NCI-H146 (cell line): ENCODE data around the gene ACOT11.

ENCODE experiments used
- DNase-seq: peaks from one replicate; lab custom pipeline; 2025; lab: John Stamatoyannopoulos, UW

ACOT11 gene

DNA sequence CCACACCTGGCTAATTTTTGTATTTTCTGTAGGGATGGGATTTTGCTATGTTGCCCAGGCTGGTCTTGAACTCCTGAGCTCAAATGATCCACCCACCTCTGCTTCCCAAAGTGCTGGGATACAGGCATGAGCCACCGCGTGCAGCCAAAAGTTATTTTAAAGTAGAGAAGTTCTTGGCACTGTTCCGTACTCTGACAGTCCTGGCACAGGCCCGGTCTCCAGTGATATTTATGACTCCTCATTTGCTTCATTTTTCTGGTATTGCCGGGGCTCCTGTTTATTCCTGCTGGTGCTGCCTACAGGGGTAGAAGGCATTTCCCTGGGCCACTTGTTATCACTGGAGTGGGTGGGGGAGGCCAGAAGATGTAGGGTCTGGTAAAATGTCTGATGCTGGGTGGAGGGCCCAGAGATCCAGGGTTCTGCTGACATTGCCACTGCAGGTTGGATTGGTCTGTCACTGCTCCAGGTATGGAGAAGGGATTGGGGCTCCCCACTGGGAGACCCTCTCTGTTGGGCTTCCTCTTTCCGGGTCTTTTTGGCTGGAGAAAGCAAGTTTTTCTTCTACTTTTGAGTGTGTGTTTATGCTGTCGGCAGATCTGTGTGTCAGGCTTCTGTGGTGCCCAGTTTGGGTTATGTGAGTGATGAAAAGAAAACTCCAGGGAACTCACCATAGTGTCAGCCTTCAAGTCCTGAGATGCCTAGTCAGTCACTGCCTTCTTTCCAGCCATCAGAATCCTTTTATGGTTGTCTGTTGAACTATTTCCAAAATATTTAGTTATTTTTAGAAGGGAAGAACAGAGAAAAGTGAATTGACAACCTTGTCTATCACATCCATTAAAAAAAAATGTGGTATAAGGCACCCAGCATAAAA, 98.0 kb downstream of the ACOT11 start:
- DNase-seq = no peak

DNA sequence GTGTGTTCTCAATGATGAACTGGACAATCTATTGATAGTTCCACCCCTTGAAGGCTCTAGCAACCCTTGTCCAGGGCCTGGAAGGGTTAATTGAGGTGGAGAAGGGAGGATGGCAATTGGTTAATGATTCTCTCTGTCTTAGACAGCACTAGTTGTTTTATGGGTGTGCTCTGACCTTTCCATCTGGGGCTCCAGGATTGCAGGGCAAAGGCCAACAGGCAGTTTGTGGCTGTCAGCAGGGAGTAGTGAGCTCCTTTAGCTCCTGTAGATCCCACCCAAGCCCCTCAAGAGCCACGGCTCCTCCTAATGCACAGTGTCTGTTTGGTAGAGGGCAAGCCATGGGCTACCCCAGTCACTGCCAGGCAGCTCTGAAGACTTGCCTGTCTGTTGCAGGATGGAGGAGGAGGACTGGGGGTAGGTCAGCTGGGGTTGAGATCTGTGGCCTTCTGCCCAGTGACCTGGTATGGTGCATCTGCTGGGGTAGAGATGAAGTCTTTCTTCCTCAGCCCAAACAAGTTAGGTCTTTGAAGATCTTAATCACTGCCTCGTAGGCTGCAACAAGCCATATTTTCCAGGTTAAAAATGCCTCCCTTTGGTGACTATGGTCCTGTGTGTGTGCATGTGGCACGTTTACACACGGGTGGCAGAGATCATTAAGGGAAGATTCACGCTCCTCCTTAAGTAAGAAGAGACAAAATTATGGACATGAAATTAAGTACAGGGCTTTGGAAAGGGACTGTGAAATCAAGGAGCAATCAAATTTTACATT, 101.3 kb downstream of the ACOT11 start:
- DNase-seq = no peak

DNA sequence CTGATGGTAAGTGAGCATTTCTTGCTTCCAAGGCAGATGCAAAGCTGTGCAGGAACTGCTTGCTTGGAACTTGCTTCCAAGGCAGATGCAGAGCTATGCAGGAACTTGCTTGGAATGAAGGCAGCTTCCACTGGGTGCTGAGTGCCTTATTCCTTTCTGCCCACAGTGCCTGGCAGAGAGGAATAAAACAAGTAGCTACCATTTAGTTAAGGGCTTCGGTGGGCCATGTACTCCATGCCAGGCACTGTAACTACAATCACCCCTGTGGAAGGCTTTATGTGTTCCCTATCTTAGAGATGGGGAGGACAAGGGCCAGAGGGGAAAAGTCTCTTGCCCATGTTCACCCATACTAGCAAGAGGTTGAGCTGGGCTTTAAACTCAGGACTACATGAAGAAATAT, 101.9 kb downstream of the ACOT11 start:
- DNase-seq = no peak

DNA sequence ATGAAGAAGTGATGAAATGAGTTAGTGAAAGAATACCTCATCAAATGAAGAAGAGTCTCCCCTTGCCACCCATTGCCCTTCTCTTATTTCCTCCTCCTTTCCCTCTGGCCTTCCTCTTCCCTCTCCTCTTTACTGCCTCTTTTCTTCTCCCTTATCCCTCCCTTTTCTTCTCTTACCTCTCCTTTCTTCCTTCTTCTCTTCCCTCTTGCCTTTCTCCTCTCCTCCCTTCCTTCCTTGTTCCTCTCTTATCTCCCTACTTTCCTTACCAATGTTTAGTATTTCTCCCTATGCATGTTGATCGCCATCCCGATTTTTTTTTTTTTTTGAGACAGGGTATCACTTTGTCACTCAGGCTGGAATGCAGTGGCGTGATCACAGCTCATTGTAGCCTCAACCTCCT, 102.4 kb downstream of the ACOT11 start:
- no peak for DNase-seq

DNA sequence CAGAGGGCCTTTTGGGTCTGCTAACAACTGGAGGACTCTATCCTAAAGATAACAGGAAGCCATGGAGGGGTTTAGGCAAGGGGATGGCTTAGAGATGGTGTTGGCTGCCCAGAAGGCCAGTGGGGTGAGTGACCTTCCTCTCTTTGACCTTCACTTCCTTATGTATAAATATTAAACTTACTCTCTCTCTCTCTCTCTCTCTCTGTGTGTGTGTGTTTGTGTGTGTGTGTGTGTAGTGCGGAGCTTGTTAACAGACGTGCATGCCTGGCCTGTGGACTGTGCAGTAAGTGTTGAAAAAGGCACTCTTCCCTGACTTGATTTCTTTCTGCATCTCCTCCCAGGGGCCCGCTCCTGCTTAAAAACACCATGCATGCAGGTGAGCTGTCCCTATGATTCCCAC, 103.6 kb downstream of the ACOT11 start:
- DNase-seq = no peak

DNA sequence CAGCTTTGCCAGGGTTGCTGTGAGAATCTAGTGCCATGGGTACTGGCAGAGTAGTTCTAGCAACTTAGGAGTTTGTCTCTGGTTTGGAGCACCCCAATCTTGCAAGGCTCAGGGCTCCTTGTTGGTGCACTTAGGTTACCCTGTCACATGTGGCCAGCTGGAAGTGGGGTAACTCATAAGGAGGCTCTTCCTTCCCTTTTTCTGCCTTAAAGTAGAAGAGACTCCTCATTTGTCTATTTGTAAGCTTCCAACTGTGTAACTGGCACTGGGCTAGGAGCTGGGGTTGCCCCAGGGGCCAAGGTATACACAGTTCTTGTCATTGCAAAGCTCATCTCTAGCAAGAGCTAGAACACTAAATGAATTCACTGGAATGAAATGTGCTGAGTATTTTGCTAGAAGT, 104.1 kb downstream of the ACOT11 start:
- no peak for DNase-seq

DNA sequence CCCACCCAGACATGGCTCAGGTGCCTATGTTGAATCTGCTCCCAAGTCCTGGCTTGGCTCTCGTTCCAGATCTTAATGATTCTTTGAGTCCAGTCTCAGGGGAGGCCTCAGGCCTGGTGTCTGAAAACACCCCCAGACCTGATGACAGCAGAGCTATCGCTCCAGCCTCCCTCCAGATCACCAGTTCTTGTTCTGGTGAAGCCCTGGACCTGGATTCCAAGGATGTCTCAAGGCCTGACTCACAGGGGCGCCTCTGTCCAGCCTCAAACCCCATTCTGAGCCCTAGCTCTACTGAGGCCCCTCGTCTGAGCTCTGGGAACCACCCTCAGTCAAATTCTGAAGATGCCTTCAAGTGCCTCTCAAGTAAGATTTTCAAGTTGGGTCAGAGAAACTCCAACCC, 105.0 kb downstream of the ACOT11 start:
- no peak for DNase-seq

DNA sequence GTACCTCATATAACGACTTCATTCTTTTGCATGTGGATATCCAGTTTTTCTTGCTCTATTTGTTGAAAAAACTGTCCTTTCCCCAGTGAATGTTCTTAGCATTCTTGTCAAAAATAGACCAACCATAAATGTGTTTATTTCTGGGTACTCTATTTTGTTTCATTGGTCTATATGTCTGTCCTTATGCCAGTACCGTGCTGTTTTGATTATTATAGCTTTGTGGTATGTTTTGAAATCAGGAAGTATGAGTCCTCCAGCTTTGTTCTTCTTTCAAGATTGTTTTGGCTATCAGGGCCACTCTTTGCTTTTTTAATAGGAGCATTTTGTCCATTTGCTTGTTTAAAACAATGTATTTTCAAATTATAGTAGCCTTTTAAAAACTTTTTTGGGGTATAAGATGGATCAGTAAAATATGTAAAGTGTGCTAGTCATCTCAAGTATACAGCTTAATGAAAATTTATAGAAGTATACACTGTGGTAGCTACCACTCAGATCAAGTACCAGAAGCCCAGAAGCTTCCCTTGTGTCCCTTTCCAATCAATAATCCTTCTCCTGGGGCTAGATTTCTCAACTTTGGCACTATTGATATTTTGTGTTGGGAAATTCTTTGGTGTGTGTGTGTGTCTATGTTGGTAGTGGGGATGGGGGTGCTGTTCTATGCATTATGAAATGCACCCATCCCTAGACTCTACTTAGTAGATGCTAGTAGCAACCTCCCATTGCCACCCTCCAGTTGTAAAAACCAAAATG, 110.3 kb downstream of the ACOT11 start:
- DNase-seq = no peak
